ENCODE results near the gene NSD2.

The NSD2 gene

GRCh38 chr4:1898007-1898406 lies 26.8 kb downstream of the NSD2 start:
- Histone ChIP-seq H3K27ac (ENCODE audit: insufficient read depth, low read depth, low read length, poor library complexity, severe bottlenecking) (no peak overlapping the region), H3K9me3 (ENCODE audit: control insufficient read depth, low read length) (no peaks in the 10 kb centered on the region), H3K36me3 (ENCODE audit: control insufficient read depth, insufficient read depth, low read length) (peaks cover 23% of the 10 kb centered on the region), H3K4me1 (ENCODE audit: control insufficient read depth, insufficient read depth, low read length) (peaks cover 6% of the 10 kb centered on the region), H3K27me3 (ENCODE audit: control insufficient read depth, insufficient read depth, low read length, poor library complexity, severe bottlenecking) (no peaks in the 10 kb centered on the region), H3K4me3 (ENCODE audit: insufficient read depth, low read depth, low read length) (no peak overlapping the region)
- WGBS, 2 experiments = 86 to 95% methylated on average over 6 of the region's 6 CpGs

- H3K27ac ChIP-seq (ENCODE audit: insufficient read depth, low read depth, low read length, poor library complexity, severe bottlenecking) = peak overlapping the region; percentile 74
- H3K27me3 ChIP-seq (ENCODE audit: control insufficient read depth, insufficient read depth, low read length, poor library complexity, severe bottlenecking) = no peaks in the 10 kb centered on the region
- peaks cover 6% of the 10 kb centered on the region for H3K4me1 ChIP-seq (ENCODE audit: control insufficient read depth, insufficient read depth, low read length)
- no peak overlapping the region for H3K4me3 ChIP-seq (ENCODE audit: insufficient read depth, low read depth, low read length)
- H3K36me3 ChIP-seq (ENCODE audit: control insufficient read depth, insufficient read depth, low read length) = peaks cover 25% of the 10 kb centered on the region
- no peaks in the 10 kb centered on the region for H3K9me3 ChIP-seq (ENCODE audit: control insufficient read depth, low read length)
- 86 to 93% methylated on average over 1 of the region's 1 CpG for WGBS, 2 experiments
These were observed 27.5 kb downstream of the NSD2 start for GRCh38 chr4:1898681-1899080.

GRCh38 chr4:1899149-1900086 lies 28.2 kb downstream of the NSD2 start:
- Histone ChIP-seq H3K27me3 (ENCODE audit: control insufficient read depth, insufficient read depth, low read length, poor library complexity, severe bottlenecking) (no peaks in the 10 kb centered on the region), H3K9me3 (ENCODE audit: control insufficient read depth, low read length) (no peaks in the 10 kb centered on the region), H3K4me3 (ENCODE audit: insufficient read depth, low read depth, low read length) (no peak overlapping the region), H3K27ac (ENCODE audit: insufficient read depth, low read depth, low read length, poor library complexity, severe bottlenecking) (peak overlapping the region; percentile 74), H3K4me1 (ENCODE audit: control insufficient read depth, insufficient read depth, low read length) (peaks cover 6% of the 10 kb centered on the region), H3K36me3 (ENCODE audit: control insufficient read depth, insufficient read depth, low read length) (peaks cover 30% of the 10 kb centered on the region)
- WGBS, 2 experiments = 38 to 41% methylated on average over 15 of the region's 15 CpGs

- no peaks in the 10 kb centered on the region for H3K9me3 ChIP-seq (ENCODE audit: control insufficient read depth, low read length)
- peaks cover 33% of the 10 kb centered on the region for H3K36me3 ChIP-seq (ENCODE audit: control insufficient read depth, insufficient read depth, low read length)
- H3K4me1 ChIP-seq (ENCODE audit: control insufficient read depth, insufficient read depth, low read length) = peaks cover 6% of the 10 kb centered on the region
- H3K27me3 ChIP-seq (ENCODE audit: control insufficient read depth, insufficient read depth, low read length, poor library complexity, severe bottlenecking) = no peaks in the 10 kb centered on the region
- no peak overlapping the region for H3K4me3 ChIP-seq (ENCODE audit: insufficient read depth, low read depth, low read length)
- H3K27ac ChIP-seq (ENCODE audit: insufficient read depth, low read depth, low read length, poor library complexity, severe bottlenecking) = no peak overlapping the region
These were observed 28.9 kb downstream of the NSD2 start for GRCh38 chr4:1900087-1900433.

GRCh38 chr4:1900624-1901023 lies 29.4 kb downstream of the NSD2 start:
- Histone ChIP-seq H3K9me3 (ENCODE audit: control insufficient read depth, low read length) (no peaks in the 10 kb centered on the region), H3K27me3 (ENCODE audit: control insufficient read depth, insufficient read depth, low read length, poor library complexity, severe bottlenecking) (no peaks in the 10 kb centered on the region), H3K4me3 (ENCODE audit: insufficient read depth, low read depth, low read length) (no peak overlapping the region), H3K36me3 (ENCODE audit: control insufficient read depth, insufficient read depth, low read length) (peaks cover 33% of the 10 kb centered on the region), H3K27ac (ENCODE audit: insufficient read depth, low read depth, low read length, poor library complexity, severe bottlenecking) (no peak overlapping the region), H3K4me1 (ENCODE audit: control insufficient read depth, insufficient read depth, low read length) (peaks cover 6% of the 10 kb centered on the region)
- WGBS, 2 experiments = 96% methylated on average over 16 of the region's 16 CpGs

- H3K36me3 ChIP-seq (ENCODE audit: control insufficient read depth, insufficient read depth, low read length) = peaks cover 33% of the 10 kb centered on the region
- WGBS, 2 experiments = 94 to 97% methylated on average over 6 of the region's 6 CpGs
These were observed 29.9 kb downstream of the NSD2 start for GRCh38 chr4:1901127-1901526.

GRCh38 chr4:1902243-1902642 lies 31.1 kb downstream of the NSD2 start:
- 93 to 96% methylated on average over 2 of the region's 2 CpGs for WGBS, 2 experiments
- H3K4me1 ChIP-seq (ENCODE audit: control insufficient read depth, insufficient read depth, low read length) = peaks cover 6% of the 10 kb centered on the region
- no peaks in the 10 kb centered on the region for H3K9me3 ChIP-seq (ENCODE audit: control insufficient read depth, low read length)
- peaks cover 33% of the 10 kb centered on the region for H3K36me3 ChIP-seq (ENCODE audit: control insufficient read depth, insufficient read depth, low read length)
- no peaks in the 10 kb centered on the region for H3K27me3 ChIP-seq (ENCODE audit: control insufficient read depth, insufficient read depth, low read length, poor library complexity, severe bottlenecking)
- no peak overlapping the region for H3K4me3 ChIP-seq (ENCODE audit: insufficient read depth, low read depth, low read length)
- no peak overlapping the region for H3K27ac ChIP-seq (ENCODE audit: insufficient read depth, low read depth, low read length, poor library complexity, severe bottlenecking)

More at GRCh38 chr4:1901127-1901526, 29.9 kb downstream of the NSD2 start:
- Histone ChIP-seq H3K27ac (ENCODE audit: insufficient read depth, low read depth, low read length, poor library complexity, severe bottlenecking) (no peak overlapping the region), H3K4me1 (ENCODE audit: control insufficient read depth, insufficient read depth, low read length) (peaks cover 6% of the 10 kb centered on the region), H3K9me3 (ENCODE audit: control insufficient read depth, low read length) (no peaks in the 10 kb centered on the region), H3K4me3 (ENCODE audit: insufficient read depth, low read depth, low read length) (no peak overlapping the region), H3K27me3 (ENCODE audit: control insufficient read depth, insufficient read depth, low read length, poor library complexity, severe bottlenecking) (no peaks in the 10 kb centered on the region)

GRCh38 chr4:1903035-1903434 lies 31.8 kb downstream of the NSD2 start:
- 95 to 98% methylated on average over 1 of the region's 1 CpG for WGBS, 2 experiments

GRCh38 chr4:1904042-1904441 lies 32.8 kb downstream of the NSD2 start:
- no peaks in the 10 kb centered on the region for H3K9me3 ChIP-seq (ENCODE audit: control insufficient read depth, low read length)
- H3K36me3 ChIP-seq (ENCODE audit: control insufficient read depth, insufficient read depth, low read length) = peaks cover 38% of the 10 kb centered on the region
- no peaks in the 10 kb centered on the region for H3K27me3 ChIP-seq (ENCODE audit: control insufficient read depth, insufficient read depth, low read length, poor library complexity, severe bottlenecking)
- H3K4me3 ChIP-seq (ENCODE audit: insufficient read depth, low read depth, low read length) = no peak overlapping the region
- WGBS, 2 experiments = 85 to 88% methylated on average over 3 of the region's 3 CpGs
- peaks cover 11% of the 10 kb centered on the region for H3K4me1 ChIP-seq (ENCODE audit: control insufficient read depth, insufficient read depth, low read length)
- H3K27ac ChIP-seq (ENCODE audit: insufficient read depth, low read depth, low read length, poor library complexity, severe bottlenecking) = no peak overlapping the region

More at GRCh38 chr4:1903035-1903434, 31.8 kb downstream of the NSD2 start:
- H3K27me3 ChIP-seq (ENCODE audit: control insufficient read depth, insufficient read depth, low read length, poor library complexity, severe bottlenecking) = no peaks in the 10 kb centered on the region
- peaks cover 36% of the 10 kb centered on the region for H3K36me3 ChIP-seq (ENCODE audit: control insufficient read depth, insufficient read depth, low read length)
- no peaks in the 10 kb centered on the region for H3K9me3 ChIP-seq (ENCODE audit: control insufficient read depth, low read length)
- H3K4me1 ChIP-seq (ENCODE audit: control insufficient read depth, insufficient read depth, low read length) = peaks cover 9% of the 10 kb centered on the region
- no peak overlapping the region for H3K4me3 ChIP-seq (ENCODE audit: insufficient read depth, low read depth, low read length)
- no peak overlapping the region for H3K27ac ChIP-seq (ENCODE audit: insufficient read depth, low read depth, low read length, poor library complexity, severe bottlenecking)

- Histone ChIP-seq H3K4me3 (ENCODE audit: insufficient read depth, low read depth, low read length) (no peak overlapping the region), H3K27ac (ENCODE audit: insufficient read depth, low read depth, low read length, poor library complexity, severe bottlenecking) (peak overlapping the region; percentile 2), H3K36me3 (ENCODE audit: control insufficient read depth, insufficient read depth, low read length) (peaks cover 18% of the 10 kb centered on the region), H3K27me3 (ENCODE audit: control insufficient read depth, insufficient read depth, low read length, poor library complexity, severe bottlenecking) (no peaks in the 10 kb centered on the region), H3K9me3 (ENCODE audit: control insufficient read depth, low read length) (no peaks in the 10 kb centered on the region), H3K4me1 (ENCODE audit: control insufficient read depth, insufficient read depth, low read length) (peaks cover 5% of the 10 kb centered on the region)
- 94 to 97% methylated on average over 7 of the region's 7 CpGs for WGBS, 2 experiments
These were observed 36.8 kb downstream of the NSD2 start for GRCh38 chr4:1907848-1908525.
